Measurements from ENCODE around the gene EBF3. TPM values are rescaled to one million over a fixed set of nuclear protein-coding genes. Genes with fewer than 3 reads are reported as not detected.

EBF3 gene
- total RNA-seq, 1 experiment from 2014 or later = 0.22 TPM

- no peak for DNase-seq
- H3K23ac ChIP-seq (ENCODE audit: insufficient read length, low read depth, low read length) = no peak overlapping the region
- H3K23me2 ChIP-seq (ENCODE audit: insufficient read length, low read depth, low read length, poor library complexity, severe bottlenecking) = no peaks in the 10 kb centered on the region
- Mint-ChIP-seq H3K9me3 (no peaks in the 10 kb centered on the region; a peak in 1 of 5 replicates), H3K36me3 (ENCODE audit: insufficient read depth in 1 of 3, low read depth in 3 of 3) (no peaks in the 10 kb centered on the region), H3K27ac (no peak overlapping the region), H3K27me3 (ENCODE audit: low read depth) (peaks cover 75% of the 10 kb centered on the region), H3K4me1 (peaks cover 26 to 41% of the 10 kb centered on the region in 2 experiments), H3K4me3 (no peak overlapping the region)
- no peak overlapping the region for H3K4ac ChIP-seq (ENCODE audit: low read depth, low read length)
- H3T11ph ChIP-seq (ENCODE audit: low read length) = no peak overlapping the region
- no peak overlapping the region for H4K5ac ChIP-seq (ENCODE audit: insufficient read length, low read depth, low read length)
- no peak overlapping the region for H3K9ac ChIP-seq (ENCODE audit: extremely low read depth, insufficient read length, low read length)
- no peaks in the 10 kb centered on the region for H3K79me2 ChIP-seq (ENCODE audit: insufficient read depth, low read length)
- no peak overlapping the region for H3K56ac ChIP-seq (ENCODE audit: insufficient read length, low read depth, low read length)
- no peak overlapping the region for H3K4me2 ChIP-seq (ENCODE audit: insufficient read depth, insufficient read length, low read length)
- H3K14ac ChIP-seq (ENCODE audit: insufficient read depth, low read length) = no peak overlapping the region
- no peak overlapping the region for H4K91ac ChIP-seq (ENCODE audit: insufficient read length, low read depth, low read length)
- TF ChIP-seq, protein P1, sequence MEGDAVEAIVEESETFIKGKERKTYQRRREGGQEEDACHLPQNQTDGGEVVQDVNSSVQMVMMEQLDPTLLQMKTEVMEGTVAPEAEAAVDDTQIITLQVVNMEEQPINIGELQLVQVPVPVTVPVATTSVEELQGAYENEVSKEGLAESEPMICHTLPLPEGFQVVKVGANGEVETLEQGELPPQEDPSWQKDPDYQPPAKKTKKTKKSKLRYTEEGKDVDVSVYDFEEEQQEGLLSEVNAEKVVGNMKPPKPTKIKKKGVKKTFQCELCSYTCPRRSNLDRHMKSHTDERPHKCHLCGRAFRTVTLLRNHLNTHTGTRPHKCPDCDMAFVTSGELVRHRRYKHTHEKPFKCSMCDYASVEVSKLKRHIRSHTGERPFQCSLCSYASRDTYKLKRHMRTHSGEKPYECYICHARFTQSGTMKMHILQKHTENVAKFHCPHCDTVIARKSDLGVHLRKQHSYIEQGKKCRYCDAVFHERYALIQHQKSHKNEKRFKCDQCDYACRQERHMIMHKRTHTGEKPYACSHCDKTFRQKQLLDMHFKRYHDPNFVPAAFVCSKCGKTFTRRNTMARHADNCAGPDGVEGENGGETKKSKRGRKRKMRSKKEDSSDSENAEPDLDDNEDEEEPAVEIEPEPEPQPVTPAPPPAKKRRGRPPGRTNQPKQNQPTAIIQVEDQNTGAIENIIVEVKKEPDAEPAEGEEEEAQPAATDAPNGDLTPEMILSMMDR (conservative IDR thresholded peaks at IDR 0.05) = no peak
- no peaks in the 10 kb centered on the region for H3K79me1 ChIP-seq (ENCODE audit: insufficient read depth, low read depth, low read length, poor library complexity, severe bottlenecking)
- no CpG with 5 or more reads among the region's 13 CpGs for WGBS (ENCODE audit: extremely low coverage, insufficient read length, low lambda C conversion rate)
- no peak overlapping the region for H2BK12ac ChIP-seq (ENCODE audit: insufficient read length, low read depth, low read length)
- no peaks in the 10 kb centered on the region for H4K20me1 ChIP-seq (ENCODE audit: control insufficient read depth, insufficient read depth, insufficient read length)
- H3K4me1 ChIP-seq (ENCODE audit: insufficient read depth, low read length) = no peaks in the 10 kb centered on the region
- no peak overlapping the region for H2AK5ac ChIP-seq (ENCODE audit: insufficient read length, low read length)
- no peak overlapping the region for H2BK20ac ChIP-seq (ENCODE audit: low read depth, low read length, poor library complexity, severe bottlenecking)
- H2BK5ac ChIP-seq (ENCODE audit: insufficient read length, low read length) = no peak overlapping the region
- no peak overlapping the region for H4K8ac ChIP-seq (replicated peaks; ENCODE audit: insufficient read length, low read depth, low read length)
- H3K9me3 ChIP-seq (ENCODE audit: control insufficient read depth, low read depth, low read length) = no peaks in the 10 kb centered on the region
- H2BK15ac ChIP-seq (ENCODE audit: low read depth, low read length) = no peak overlapping the region
- no peak overlapping the region for H2BK120ac ChIP-seq (ENCODE audit: low read depth, low read length, poor library complexity, severe bottlenecking)
- H3K27me3 ChIP-seq (ENCODE audit: insufficient read depth, low read length) = peaks cover 24% of the 10 kb centered on the region; the same call in 1 of the 2 replicates
- H3K27ac ChIP-seq (ENCODE audit: insufficient read length, low read depth, low read length) = no peak overlapping the region
- H2AFZ ChIP-seq (ENCODE audit: low read length) = no peak overlapping the region
- H3K18ac ChIP-seq (ENCODE audit: insufficient read length, low read depth, low read length) = no peak overlapping the region
These were observed 11.5 kb downstream of the EBF3 start for GRCh38 chr10:129952378-129953118.
